ENCODE results near the gene CKS2. TPM values are rescaled to one million over a fixed set of nuclear protein-coding genes. Genes with fewer than 3 reads are reported as not detected.

The CKS2 gene
- total and polyA plus RNA-seq, 2 of the 4 experiments (the other 2 are of a cell fraction), result 192 to 261 TPM

DNA sequence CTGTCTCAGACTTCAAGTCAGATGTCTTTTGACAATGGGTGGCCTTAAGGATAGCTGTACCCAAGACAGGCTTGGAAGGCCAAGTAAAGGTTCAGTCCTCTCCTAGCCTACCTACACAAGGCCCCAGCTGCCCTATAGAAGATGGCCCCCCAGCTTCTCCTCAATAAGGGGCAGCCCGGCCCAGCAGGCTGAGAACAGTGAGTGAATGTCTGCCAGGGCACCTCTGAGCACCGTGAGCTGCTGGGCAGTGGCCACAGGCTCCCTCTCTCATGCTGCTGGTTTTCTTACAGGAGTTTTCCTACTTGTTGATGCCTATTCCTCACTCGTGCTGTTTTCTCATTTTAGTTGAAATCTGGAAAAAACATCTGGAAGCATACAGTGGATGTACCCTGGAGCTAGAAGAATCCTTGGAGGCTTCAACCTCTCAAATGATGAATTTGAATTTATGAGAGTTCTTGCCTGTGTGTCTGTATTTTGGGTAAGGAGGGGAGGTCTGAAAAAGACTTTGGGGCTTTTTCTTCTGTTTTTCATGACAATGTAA is 47.5 kb downstream of the CKS2 start:
- Histone ChIP-seq H3K23ac (ENCODE audit: low read depth, low read length) (no peak overlapping the region), H3K4ac (ENCODE audit: low read depth, low read length) (no peak overlapping the region), H3K79me1 (ENCODE audit: low read depth in 1 of 2, low read length in 2 of 2) (peaks cover 3 to 8% of the 10 kb centered on the region in 2 experiments; a peak in 2 of 4 replicates), H4K5ac (ENCODE audit: low read depth, low read length) (no peak overlapping the region), H3K4me2 (ENCODE audit: low read depth, low read length) (no peak overlapping the region), H3K9me1 (ENCODE audit: insufficient read depth, low read length) (no peaks in the 10 kb centered on the region; the same call in 1 of the 2 replicates), H4K91ac (ENCODE audit: insufficient read depth, low read depth, low read length) (no peak overlapping the region), H3K27ac (ENCODE audit: insufficient read depth, low read length) (no peak overlapping the region), H3K56ac (ENCODE audit: extremely low read depth, insufficient read depth, low read length) (no peak overlapping the region), H3K36me3 (ENCODE audit: control insufficient read depth, insufficient read depth, low read length) (peaks cover 55% of the 10 kb centered on the region), H3K9me3 (ENCODE audit: control insufficient read depth, insufficient read depth, low read length) (no peaks in the 10 kb centered on the region), H2BK120ac (ENCODE audit: low read depth, low read length) (no peak overlapping the region), H4K20me1 (ENCODE audit: insufficient read depth, low read length) (no peaks in the 10 kb centered on the region; the same call in 1 of the 2 replicates), H2AK9ac (replicated peaks; ENCODE audit: low read depth, low read length, poor library complexity) (no peak overlapping the region), H2BK15ac (ENCODE audit: low read depth, low read length) (no peak overlapping the region), H2BK20ac (ENCODE audit: low read depth, low read length) (no peak overlapping the region), H2AFZ (replicated peaks; ENCODE audit: low read length, poor library complexity) (no peak overlapping the region), H3K4me1 (ENCODE audit: control insufficient read depth, insufficient read depth, low read length) (no peaks in the 10 kb centered on the region; the same call in 1 of the 2 replicates), H3K27me3 (ENCODE audit: control insufficient read depth, insufficient read depth, low read length) (no peaks in the 10 kb centered on the region), H3K4me3 (ENCODE audit: insufficient read depth, low read depth, low read length) (no peak overlapping the region), H3K18ac (ENCODE audit: low read depth, low read length) (no peak overlapping the region), H2AK5ac (ENCODE audit: low read depth, low read length) (no peak overlapping the region), H4K8ac (ENCODE audit: low read depth in 2 of 2, low read length in 2 of 2) (no peak overlapping the region), H2BK5ac (ENCODE audit: low read depth, low read length, poor library complexity, severe bottlenecking) (no peak overlapping the region), H3K14ac (replicated peaks; ENCODE audit: low read depth, low read length) (no peak overlapping the region), H3K9ac (ENCODE audit: low read depth, low read length) (no peak overlapping the region)
- BruUV-seq (replicated peaks), result no TSS peak
- DNase-seq, result no peak
- 90% methylated on average over 2 of the region's 3 CpGs; no CpG with 5 or more reads in 1 of the 2 experiments for WGBS, 2 experiments (ENCODE audit: extremely low coverage in 2 of 2, insufficient read length in 1 of 2)
- dilution Hi-C loops (cut with HindIII; ENCODE audit: low sequenced_read_pairs, unreplicated experiment), result no loop called here
- ChIA-PET POLR2A (ENCODE audit: unreplicated experiment) (no interaction called here), CTCF (no interaction called here)
- intact Hi-C loops (cut with micrococcal nuclease), result no loop called here
- TF ChIP-seq RAD21 (IDR thresholded peaks at IDR 0.05; ENCODE audit: low read length) (no peak), MAFK (IDR thresholded peaks at IDR 0.05; ENCODE audit: low read depth, low read length) (no peak)
- TF ChIP-seq, protein P1, sequence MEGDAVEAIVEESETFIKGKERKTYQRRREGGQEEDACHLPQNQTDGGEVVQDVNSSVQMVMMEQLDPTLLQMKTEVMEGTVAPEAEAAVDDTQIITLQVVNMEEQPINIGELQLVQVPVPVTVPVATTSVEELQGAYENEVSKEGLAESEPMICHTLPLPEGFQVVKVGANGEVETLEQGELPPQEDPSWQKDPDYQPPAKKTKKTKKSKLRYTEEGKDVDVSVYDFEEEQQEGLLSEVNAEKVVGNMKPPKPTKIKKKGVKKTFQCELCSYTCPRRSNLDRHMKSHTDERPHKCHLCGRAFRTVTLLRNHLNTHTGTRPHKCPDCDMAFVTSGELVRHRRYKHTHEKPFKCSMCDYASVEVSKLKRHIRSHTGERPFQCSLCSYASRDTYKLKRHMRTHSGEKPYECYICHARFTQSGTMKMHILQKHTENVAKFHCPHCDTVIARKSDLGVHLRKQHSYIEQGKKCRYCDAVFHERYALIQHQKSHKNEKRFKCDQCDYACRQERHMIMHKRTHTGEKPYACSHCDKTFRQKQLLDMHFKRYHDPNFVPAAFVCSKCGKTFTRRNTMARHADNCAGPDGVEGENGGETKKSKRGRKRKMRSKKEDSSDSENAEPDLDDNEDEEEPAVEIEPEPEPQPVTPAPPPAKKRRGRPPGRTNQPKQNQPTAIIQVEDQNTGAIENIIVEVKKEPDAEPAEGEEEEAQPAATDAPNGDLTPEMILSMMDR (conservative IDR thresholded peaks at IDR 0.05; ENCODE audit: low read depth, low read length), result no peak
- in situ Hi-C loops (cut with MboI; ENCODE audit: low sequenced_read_pairs), result no loop called here
- ATAC-seq (ENCODE audit: low read depth), result no peak

All from IMR-90 (cell line).